ENCODE data around the gene SLC27A1. TPM values are rescaled to one million over a fixed set of nuclear protein-coding genes. Genes with fewer than 3 reads are reported as not detected.

The SLC27A1 gene
- total and polyA plus RNA-seq, 9 of the 15 experiments (the other 6 are each of a cell fraction or from before 2014, with no cell fraction given): 0.06 to 3.0 (median 1.1) TPM

GRCh38 chr19:17470068-17470841 is at the start of gene SLC27A1 (continued):
- TF ChIP-seq, protein P1, sequence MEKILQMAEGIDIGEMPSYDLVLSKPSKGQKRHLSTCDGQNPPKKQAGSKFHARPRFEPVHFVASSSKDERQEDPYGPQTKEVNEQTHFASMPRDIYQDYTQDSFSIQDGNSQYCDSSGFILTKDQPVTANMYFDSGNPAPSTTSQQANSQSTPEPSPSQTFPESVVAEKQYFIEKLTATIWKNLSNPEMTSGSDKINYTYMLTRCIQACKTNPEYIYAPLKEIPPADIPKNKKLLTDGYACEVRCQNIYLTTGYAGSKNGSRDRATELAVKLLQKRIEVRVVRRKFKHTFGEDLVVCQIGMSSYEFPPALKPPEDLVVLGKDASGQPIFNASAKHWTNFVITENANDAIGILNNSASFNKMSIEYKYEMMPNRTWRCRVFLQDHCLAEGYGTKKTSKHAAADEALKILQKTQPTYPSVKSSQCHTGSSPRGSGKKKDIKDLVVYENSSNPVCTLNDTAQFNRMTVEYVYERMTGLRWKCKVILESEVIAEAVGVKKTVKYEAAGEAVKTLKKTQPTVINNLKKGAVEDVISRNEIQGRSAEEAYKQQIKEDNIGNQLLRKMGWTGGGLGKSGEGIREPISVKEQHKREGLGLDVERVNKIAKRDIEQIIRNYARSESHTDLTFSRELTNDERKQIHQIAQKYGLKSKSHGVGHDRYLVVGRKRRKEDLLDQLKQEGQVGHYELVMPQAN (IDR thresholded peaks at IDR 0.05; ENCODE audit: borderline replicate concordance): peak; percentile 69; the same call in 1 of the 2 replicates
- TF ChIP-seq ELF1 (tag; IDR thresholded peaks at IDR 0.05) (no peak), FOXP4 (CRISPR knock-in tag; IDR thresholded peaks at IDR 0.05; ENCODE audit: borderline replicate concordance) (no peak), MEIS2 (IDR thresholded peaks at IDR 0.05; ENCODE audit: partially characterized antibody) (peak; percentile 70)

- in situ Hi-C loops (cut with MboI) (no loop called here), intact Hi-C loops (cut with micrococcal nuclease) (no loop called here)
- Histone ChIP-seq H3K4me2 (ENCODE audit: insufficient read depth, low read length) (no peak overlapping the region), H3K9me1 (ENCODE audit: control insufficient read depth, insufficient read depth, low read length) (no peaks in the 10 kb centered on the region), H2AFZ (ENCODE audit: low read depth, low read length) (no peak overlapping the region), H3K9me3 (replicated peaks; ENCODE audit: control insufficient read depth, insufficient read depth, low read depth, low read length) (no peaks in the 10 kb centered on the region), H4K20me1 (replicated peaks; ENCODE audit: control insufficient read depth, insufficient read depth, low read length) (no peaks in the 10 kb centered on the region), H3K36me3 (ENCODE audit: control insufficient read depth, insufficient read depth, low read length) (0 out of 3 replicates have a peak, but pooled peaks cover 4% of the 10 kb centered on the region), H3K27ac (ENCODE audit: extremely low read depth, low read depth, low read length) (no peak overlapping the region), H3K4me3 (no peak overlapping the region), H3K9ac (ENCODE audit: insufficient read depth in 1 of 2, low read depth in 2 of 2, low read length in 2 of 2) (peak overlapping the region in 1 of 2 experiments; percentile 66; a peak in 2 of 4 replicates), H3K27me3 (ENCODE audit: control insufficient read depth in 2 of 2, insufficient read depth in 2 of 2, low read length in 2 of 2) (no peaks in the 10 kb centered on the region), H3K4me1 (replicated peaks in 1 of 2; ENCODE audit: control insufficient read depth in 2 of 2, insufficient read depth in 2 of 2, low read length in 2 of 2) (peaks cover 9 to 34% of the 10 kb centered on the region in 2 experiments; a peak in 3 of 5 replicates), H3K79me2 (ENCODE audit: control insufficient read depth, insufficient read depth, low read length) (peaks cover 6% of the 10 kb centered on the region; the same call in 2 of the 3 replicates)
- 89% methylated on average over 3 of the region's 4 CpGs for WGBS (ENCODE audit: insufficient coverage, low coverage, missing lambda C conversion rate)
- TF ChIP-seq RBM25 (IDR thresholded peaks at IDR 0.05; ENCODE audit: low read depth, low read length, severe bottlenecking) (peak; percentile 56), KDM1A (IDR thresholded peaks at IDR 0.05) (peak in 1 of 2 experiments; percentile 29; a peak in 1 of 4 replicates), ZNF668 (CRISPR knock-in tag; IDR thresholded peaks at IDR 0.05) (no peak), HINFP (tag; conservative IDR thresholded peaks at IDR 0.05; ENCODE audit: low read depth) (no peak), NFYB (IDR thresholded peaks at IDR 0.05; ENCODE audit: extremely low read depth, insufficient read length) (no peak)
- TF ChIP-seq, protein P2, sequence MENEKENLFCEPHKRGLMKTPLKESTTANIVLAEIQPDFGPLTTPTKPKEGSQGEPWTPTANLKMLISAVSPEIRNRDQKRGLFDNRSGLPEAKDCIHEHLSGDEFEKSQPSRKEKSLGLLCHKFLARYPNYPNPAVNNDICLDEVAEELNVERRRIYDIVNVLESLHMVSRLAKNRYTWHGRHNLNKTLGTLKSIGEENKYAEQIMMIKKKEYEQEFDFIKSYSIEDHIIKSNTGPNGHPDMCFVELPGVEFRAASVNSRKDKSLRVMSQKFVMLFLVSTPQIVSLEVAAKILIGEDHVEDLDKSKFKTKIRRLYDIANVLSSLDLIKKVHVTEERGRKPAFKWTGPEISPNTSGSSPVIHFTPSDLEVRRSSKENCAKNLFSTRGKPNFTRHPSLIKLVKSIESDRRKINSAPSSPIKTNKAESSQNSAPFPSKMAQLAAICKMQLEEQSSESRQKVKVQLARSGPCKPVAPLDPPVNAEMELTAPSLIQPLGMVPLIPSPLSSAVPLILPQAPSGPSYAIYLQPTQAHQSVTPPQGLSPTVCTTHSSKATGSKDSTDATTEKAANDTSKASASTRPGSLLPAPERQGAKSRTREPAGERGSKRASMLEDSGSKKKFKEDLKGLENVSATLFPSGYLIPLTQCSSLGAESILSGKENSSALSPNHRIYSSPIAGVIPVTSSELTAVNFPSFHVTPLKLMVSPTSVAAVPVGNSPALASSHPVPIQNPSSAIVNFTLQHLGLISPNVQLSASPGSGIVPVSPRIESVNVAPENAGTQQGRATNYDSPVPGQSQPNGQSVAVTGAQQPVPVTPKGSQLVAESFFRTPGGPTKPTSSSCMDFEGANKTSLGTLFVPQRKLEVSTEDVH (IDR thresholded peaks at IDR 0.05; ENCODE audit: low read depth, partially characterized antibody): no peak
- no TSS peak for BruUV-seq (replicated peaks)
- ChIA-PET CTCF (ENCODE audit: low intra/inter-chr PET ratio) (no interaction called here), POLR2A (interaction anchor here (0.8 kb wide), 1 partner anchor 162 kb away, joined by 3 read pairs; no protein-coding TSS in a partner anchor)
- ATAC-seq (no peak), DNase-seq (ENCODE audit: extremely low read depth in 1 of 4, low spot score in 3 of 4) (no peak), FAIRE-seq (no peak)
Observed at GRCh38 chr19:17421942-17422341, 48.4 kb upstream of the SLC27A1 start.
